K562 (cell line): ENCODE measurements around the gene CPT1C. TPM values are rescaled to one million over a fixed set of nuclear protein-coding genes. Genes with fewer than 3 reads are reported as not detected.

ENCODE experiments used
- ATAC-seq: fragments of 200-7000 bp; cut with Tn5 transposase; 3 replicates; pipeline ENCODE4 v1.9.1; 2020; ENCODE audit warnings: moderate library complexity
- BruUV-seq: library from RNA; stranded (reverse); fragments of 400-500 nt; replicated peaks from 2 replicates; lab custom pipeline; 2021; lab: Mats Ljungman, UMichigan
- CTCF ChIA-PET: fragments of 300-600 bp; formaldehyde crosslinking; extraction: SDS; loops from one replicate; lab custom pipeline; 2021; ENCODE audit warnings: low intra/inter-chr PET ratio; lab: Yijun Ruan, JAX
- POLR2A ChIA-PET: fragments of 300-600, 350-650 bp; sonication (Branson Sonifier 250); formaldehyde crosslinking; extraction: SDS; loops from one replicate; lab custom pipeline; 2021; ENCODE audit warnings: antibody characterized with exemption, inconsistent platforms; lab: Yijun Ruan, JAX
- DNase-seq, 4 experiments: peaks; one replicate each; pipeline versions ENCODE4 v3.0.0 to v3.0.0-alpha.2; 2011 to 2018; ENCODE audit warnings: low spot score in 3 of 4, mixed read lengths in 3 of 4; ENCODE audit errors: extremely low read depth in 1 of 4
- FAIRE-seq: peaks from 2 replicates; lab custom pipeline; 2011; peaks lifted over from hg19 to GRCh38; lab: Jason Lieb, UNC
- H2AFZ ChIP-seq: 2 replicates; pipeline ENCODE4 v1.6.0; 2011; ENCODE audit warnings: low read depth, low read length, control low read depth, inconsistent platforms
- H3K27ac ChIP-seq: fragments of 200-600 bp; 3 replicates; pipeline ENCODE4 v1.8.0; 2011; ENCODE audit warnings: low read depth, mild to moderate bottlenecking, control low read depth, inconsistent platforms, low read length, moderate library complexity, mixed read lengths; ENCODE audit errors: extremely low read depth
- H3K27me3 ChIP-seq, 2 experiments: fragments of 300-600 bp in 1 of 2; 2 replicates in 1 of 2; 3 replicates in 1 of 2; pipeline versions ENCODE4 v1.6.0 to v1.8.0; 2011; ENCODE audit warnings: inconsistent platforms in 2 of 2, low read length in 2 of 2, mild to moderate bottlenecking in 1 of 2, mixed read lengths in 1 of 2, moderate library complexity in 1 of 2; ENCODE audit not compliant: control insufficient read depth in 2 of 2, insufficient read depth in 2 of 2
- H3K36me3 ChIP-seq: fragments of 300-600 bp; 3 replicates; pipeline ENCODE4 v1.8.0; 2011; ENCODE audit warnings: mild to moderate bottlenecking, low read length, inconsistent platforms; ENCODE audit not compliant: control insufficient read depth, insufficient read depth
- H3K4me1 ChIP-seq, 2 experiments: fragments of 200-600 bp in 1 of 2; replicated peaks in 1 of 2; 2 replicates in 1 of 2; 3 replicates in 1 of 2; pipeline versions ENCODE4 v1.5.1 to v1.8.0; 2011; ENCODE audit warnings: inconsistent platforms in 2 of 2, low read length in 2 of 2, mild to moderate bottlenecking in 1 of 2, mixed read lengths in 1 of 2, moderate library complexity in 1 of 2; ENCODE audit not compliant: control insufficient read depth in 2 of 2, insufficient read depth in 2 of 2
- H3K4me2 ChIP-seq: 2 replicates; pipeline ENCODE4 v1.6.1; 2011; ENCODE audit warnings: low read length, control low read depth, inconsistent platforms, mixed read lengths; ENCODE audit not compliant: insufficient read depth
- H3K4me3 ChIP-seq: fragments of 200-600 bp; sonication (generic), shearing (Covaris generic); 2 replicates; pipeline ENCODE4 v1.5.1; 2016; ENCODE audit warnings: control low read depth, inconsistent platforms
- H3K79me2 ChIP-seq: fragments of 200-600 bp; 3 replicates; pipeline ENCODE4 v1.8.0; 2011; ENCODE audit warnings: low read length, inconsistent platforms; ENCODE audit not compliant: control insufficient read depth, insufficient read depth
- H3K9ac ChIP-seq, 2 experiments: 2 replicates each; pipeline versions ENCODE4 v1.6.0 to v1.6.1; 2011; ENCODE audit warnings: low read depth in 2 of 2, low read length in 2 of 2, control low read depth in 1 of 2, inconsistent platforms in 1 of 2, mild to moderate bottlenecking in 1 of 2, mixed read lengths in 1 of 2; ENCODE audit not compliant: insufficient read depth in 1 of 2
- H3K9me1 ChIP-seq: one replicate; pipeline ENCODE4 v1.6.0; 2011; ENCODE audit warnings: inconsistent platforms, mild to moderate bottlenecking, low read length, moderate library complexity; ENCODE audit not compliant: control insufficient read depth, insufficient read depth
- H3K9me3 ChIP-seq: replicated peaks from 2 replicates; pipeline ENCODE4 v1.5.1; 2011; ENCODE audit warnings: low read depth, low read length, inconsistent platforms; ENCODE audit not compliant: control insufficient read depth, insufficient read depth
- H4K20me1 ChIP-seq: replicated peaks from 2 replicates; pipeline ENCODE4 v1.6.1; 2011; ENCODE audit warnings: low read length, inconsistent platforms, mixed read lengths; ENCODE audit not compliant: control insufficient read depth, insufficient read depth
- DNMT1 ChIP-seq: fragments of 450-650 bp; IDR thresholded peaks from 2 replicates; pipeline ENCODE4 v1.6.1; 2016; ENCODE audit warnings: antibody characterized with exemption, mild to moderate bottlenecking
- FOXK2 ChIP-seq, 2 experiments: fragments of 450-650 bp; IDR thresholded peaks in 1 of 2; conservative IDR thresholded peaks in 1 of 2; 2 replicates each; pipeline ENCODE4 v1.6.1; 2016; ENCODE audit warnings: low read depth in 2 of 2, mild to moderate bottlenecking in 1 of 2
- HDAC6 ChIP-seq: IDR thresholded peaks from 2 replicates; pipeline ENCODE4 v1.6.1; 2012; ENCODE audit warnings: low read depth, mild to moderate bottlenecking, control low read depth, inconsistent platforms, low read length, moderate library complexity
- HNRNPLL ChIP-seq: fragments of 200-400 bp; formaldehyde crosslinking; IDR thresholded peaks from 2 replicates; pipeline ENCODE4 v1.6.1; 2017; ENCODE audit warnings: low read length, low read depth, mild to moderate bottlenecking; ENCODE audit not compliant: poor library complexity, severe bottlenecking
- NR3C1 ChIP-seq: sonication (generic); formaldehyde crosslinking; IDR thresholded peaks from 2 replicates; pipeline ENCODE4 v1.8.1; 2022; ENCODE audit warnings: missing genetic modification reagents
- TCF15 ChIP-seq: fragments of 250-450 bp; sonication (Bioruptor Pico); IDR thresholded peaks from 2 replicates; pipeline ENCODE4 v1.8.0; 2022; ENCODE audit warnings: moderate library complexity, mild to moderate bottlenecking, inconsistent platforms
- WGBS: fragments of 100-300 bp; shearing (Covaris generic); methylation state at CpG from one replicate; pipeline ENCODE4 v1.1.6; 2016; ENCODE audit warnings: low coverage, mixed read lengths; ENCODE audit not compliant: insufficient coverage; ENCODE audit errors: missing lambda C conversion rate; 5-methylcytosine and 5-hydroxymethylcytosine counted together
- in situ Hi-C: fragments of 300-500 bp; cut with MboI; formaldehyde crosslinking; loops from 4 replicates; pipeline ENCODE4 v1.15.0; 2018; ENCODE audit warnings: inconsistent platforms, mixed read lengths
- intact Hi-C: fragments of 100-400 bp; cut with micrococcal nuclease; formaldehyde crosslinking; loops from 2 replicates; pipeline ENCODE4 v1.14.2; 2022
- polyA plus RNA-seq, 8 experiments: library from polyadenylated mRNA; depleted of rRNA in 4 of 8; stranded (reverse) in 5 of 8; unstranded in 3 of 8; fragments of >200 nt; fragmentation: Nextera tagmentation in 2 of 8; fragmentation: Illumina TruSeq in 1 of 8; extraction: Ambion mirVana in 2 of 8; extraction: Trizol in 1 of 8; gene quantifications; 2 replicates each; pipeline versions ENCODE4 v1.2.1 to v1.2.3, GENCODE V29; 2011 to 2014; ENCODE audit warnings: inconsistent platforms in 1 of 8, missing spikeins in 1 of 8
- total RNA-seq, 7 experiments: library from RNA; depleted of rRNA in 6 of 7; stranded (reverse); fragments of >200 nt in 6 of 7; fragmentation: Illumina TruSeq in 2 of 7; extraction: Trizol in 2 of 7; gene quantifications; 2 replicates each; pipeline versions ENCODE4 v1.2.1 to v1.2.3, GENCODE V29; 2011 to 2021; ENCODE audit warnings: low replicate concordance in 1 of 7

Gene CPT1C
- total and polyA plus RNA-seq, 9 of the 15 experiments (the other 6 are each of a cell fraction or from before 2014, with no cell fraction given) = 1.9 to 12.3 (median 3.0) TPM

DNA sequence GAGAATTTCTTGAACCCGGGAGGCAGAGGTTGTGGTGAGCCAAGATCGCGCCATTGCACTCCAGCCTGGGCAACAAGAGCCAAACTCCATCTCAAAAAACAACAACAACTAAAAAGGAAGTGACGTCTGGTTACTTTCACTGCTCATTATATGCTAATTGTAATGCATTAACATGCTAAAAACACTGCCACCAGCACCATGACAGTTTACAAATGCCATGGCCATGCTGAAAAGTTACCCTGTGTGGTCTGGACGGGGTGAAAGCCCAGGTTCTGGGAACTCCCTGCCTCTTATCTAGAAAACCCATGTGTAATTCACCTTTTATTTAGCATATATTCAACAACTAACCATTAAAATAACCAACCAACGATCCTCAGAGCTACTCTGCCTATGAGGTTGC is 28.1 kb downstream of the CPT1C start:
- no peaks in the 10 kb centered on the region for H3K9me1 ChIP-seq
- FAIRE-seq (no peak), DNase-seq (no peak)
- in situ Hi-C loops = no loop called here
- CTCF ChIA-PET = no interaction called here
- no peak overlapping the region for H2AFZ ChIP-seq
- no peaks in the 10 kb centered on the region for H4K20me1 ChIP-seq
- no peak overlapping the region for H3K4me3 ChIP-seq
- no peaks in the 10 kb centered on the region for H3K9me3 ChIP-seq
- H3K36me3 ChIP-seq = peaks cover 2% of the 10 kb centered on the region; the same call in 1 of the 3 replicates
- no peak overlapping the region for H3K27ac ChIP-seq
- TF ChIP-seq HDAC6 = no peak
- TF ChIP-seq FOXK2 (conservative IDR thresholded peaks at IDR 0.05 in 1 of 2, IDR thresholded peaks at IDR 0.05 in 1 of 2; ENCODE audit: low read depth in 2 of 2) = no peak
- TF ChIP-seq TCF15 = no peak
- TF ChIP-seq DNMT1 = no peak
- no peak for TF ChIP-seq NR3C1 (CRISPR knock-in tag)
- no peak for TF ChIP-seq HNRNPLL
- TF ChIP-seq, all 486 proteins: peak for 0
- H3K27me3 ChIP-seq = no peaks in the 10 kb centered on the region
- ATAC-seq = no peak
- intact Hi-C loops = loop anchor here (10.0 kb wide), 1 partner anchor 156 kb away; the partner anchor contains the start of genes AKT1S1 and TBC1D17
- H3K4me1 ChIP-seq = peaks cover 8 to 9% of the 10 kb centered on the region in 2 experiments; a peak in 4 of 5 replicates
- POLR2A ChIA-PET = no interaction called here
- 81% methylated on average over 6 of the region's 6 CpGs for WGBS
- H3K79me2 ChIP-seq = no peaks in the 10 kb centered on the region
- no peak overlapping the region for H3K9ac ChIP-seq
- BruUV-seq = TSS peak; percentile 71
- H3K4me2 ChIP-seq = no peak overlapping the region
